H1 (cell line): ENCODE data around the gene DOCK1. TPM values are rescaled to one million over a fixed set of nuclear protein-coding genes. Genes with fewer than 3 reads are reported as not detected.

Experiments used
- CTCF ChIA-PET: fragments of 300-600 bp; sonication (Branson Sonifier 250); formaldehyde crosslinking; loops from one replicate; lab custom pipeline; 2021; ENCODE audit not compliant: partially characterized antibody; lab: Charles Lee
- POLR2A ChIA-PET: fragments of 300-600 bp; sonication (Branson Sonifier 250); formaldehyde crosslinking; loops from one replicate; lab custom pipeline; 2021; ENCODE audit warnings: inconsistent platforms; ENCODE audit not compliant: partially characterized antibody; lab: Charles Lee
- DNase-seq, 2 experiments: peaks; one replicate each; pipeline versions ENCODE4 v3.0.0 to v3.0.0-alpha.2; 2010 to 2022; ENCODE audit warnings: low spot score in 2 of 2, low read depth in 1 of 2, mixed read lengths in 1 of 2
- FAIRE-seq: peaks from 2 replicates; lab custom pipeline; 2011; peaks lifted over from hg19 to GRCh38; lab: Jason Lieb, UNC
- H2AFZ ChIP-seq: 2 replicates; pipeline ENCODE4 v1.8.1; 2012; ENCODE audit warnings: low read length, inconsistent platforms
- H2AK5ac ChIP-seq: 2 replicates; pipeline ENCODE4 v1.6.1; 2013; ENCODE audit warnings: low read depth, low read length
- H2BK120ac ChIP-seq: replicated peaks from 2 replicates; pipeline ENCODE3; 2013; ENCODE audit warnings: low read depth, low read length, inconsistent platforms
- H2BK12ac ChIP-seq: 2 replicates; pipeline ENCODE4 v1.6.1; 2013; ENCODE audit warnings: low read depth, low read length
- H2BK15ac ChIP-seq: 2 replicates; pipeline ENCODE4 v1.6.1; 2013; ENCODE audit warnings: low read length
- H2BK20ac ChIP-seq: 2 replicates; pipeline ENCODE4 v1.6.1; 2013; ENCODE audit warnings: low read length
- H2BK5ac ChIP-seq: 2 replicates; pipeline ENCODE4 v1.6.1; 2013; ENCODE audit warnings: low read depth, low read length
- H3K14ac ChIP-seq: 2 replicates; pipeline ENCODE4 v1.6.1; 2013; ENCODE audit warnings: inconsistent platforms; ENCODE audit not compliant: insufficient read length
- H3K18ac ChIP-seq: 2 replicates; pipeline ENCODE4 v1.6.1; 2013; ENCODE audit warnings: low read length; ENCODE audit errors: extremely low read depth
- H3K23ac ChIP-seq: 2 replicates; pipeline ENCODE4 v1.6.1; 2013; ENCODE audit warnings: inconsistent platforms; ENCODE audit not compliant: insufficient read length
- H3K23me2 ChIP-seq: 2 replicates; pipeline ENCODE4 v1.6.1; 2013; ENCODE audit warnings: low read depth, low read length
- H3K27ac ChIP-seq: 2 replicates; pipeline ENCODE4 v1.6.1; 2011; ENCODE audit warnings: low read depth, low read length, inconsistent platforms
- H3K27me3 ChIP-seq, 4 experiments: replicated peaks in 1 of 4; 1 replicate in 1 of 4; 2 replicates in 3 of 4; pipeline versions ENCODE4 v1.6.1 to v1.8.1; 2011 to 2013; ENCODE audit warnings: low read length in 3 of 4, mild to moderate bottlenecking in 3 of 4, inconsistent platforms in 2 of 4, mixed read lengths in 2 of 4, moderate library complexity in 1 of 4; ENCODE audit not compliant: control insufficient read depth in 3 of 4, insufficient read depth in 3 of 4; ENCODE audit errors: extremely low read depth in 1 of 4
- H3K36me3 ChIP-seq, 4 experiments: 2 replicates each; pipeline versions ENCODE4 v1.6.1 to v1.8.1; 2011 to 2013; ENCODE audit warnings: mild to moderate bottlenecking in 4 of 4, low read length in 3 of 4, moderate library complexity in 2 of 4, control low read depth in 1 of 4, inconsistent platforms in 1 of 4; ENCODE audit not compliant: insufficient read depth in 4 of 4, control insufficient read depth in 2 of 4
- H3K4ac ChIP-seq: replicated peaks from 2 replicates; pipeline ENCODE3; 2013; ENCODE audit warnings: low read length, low read depth, mixed read lengths, inconsistent platforms; ENCODE audit not compliant: insufficient read length
- H3K4me1 ChIP-seq, 4 experiments: replicated peaks in 1 of 4; 1 replicate in 1 of 4; 2 replicates in 3 of 4; pipeline versions ENCODE4 v1.6.1 to v1.8.1; 2011 to 2013; ENCODE audit warnings: low read length in 3 of 4, inconsistent platforms in 2 of 4, mixed read lengths in 1 of 4; ENCODE audit not compliant: insufficient read depth in 4 of 4, control insufficient read depth in 3 of 4
- H3K4me2 ChIP-seq, 2 experiments: 2 replicates each; pipeline versions ENCODE4 v1.6.1 to v1.8.1; 2011 to 2013; ENCODE audit warnings: low read depth in 2 of 2, low read length in 2 of 2, control low read depth in 1 of 2, inconsistent platforms in 1 of 2, mild to moderate bottlenecking in 1 of 2; ENCODE audit not compliant: insufficient read depth in 1 of 2
- H3K4me3 ChIP-seq, 4 experiments: fragments of 200-600, 300-600 bp in 1 of 4; sonication (generic), shearing (Covaris generic), sonication (Bioruptor Twin) in 1 of 4; 2 replicates each; pipeline versions ENCODE4 v1.5.1 to v1.8.1; 2011 to 2016; ENCODE audit warnings: low read length in 4 of 4, low read depth in 3 of 4, control low read depth in 2 of 4, inconsistent platforms in 2 of 4, mild to moderate bottlenecking in 2 of 4, mixed read lengths in 1 of 4, moderate library complexity in 1 of 4; ENCODE audit not compliant: insufficient read depth in 2 of 4; ENCODE audit errors: extremely low read depth in 1 of 4
- H3K56ac ChIP-seq: replicated peaks from 2 replicates; pipeline ENCODE3; 2013; ENCODE audit warnings: low read depth, mild to moderate bottlenecking, mixed read lengths, low read length, inconsistent platforms; ENCODE audit not compliant: insufficient read length
- H3K79me1 ChIP-seq: 2 replicates; pipeline ENCODE4 v1.6.1; 2013; ENCODE audit warnings: low read depth, low read length, control low read depth
- H3K79me2 ChIP-seq, 2 experiments: 2 replicates each; pipeline versions ENCODE4 v1.6.1 to v1.8.1; 2012 to 2013; ENCODE audit warnings: low read length in 2 of 2, mild to moderate bottlenecking in 2 of 2, inconsistent platforms in 1 of 2; ENCODE audit not compliant: insufficient read depth in 2 of 2, control insufficient read depth in 1 of 2
- H3K9ac ChIP-seq, 4 experiments: replicated peaks in 1 of 4; 1 replicate in 1 of 4; 2 replicates in 3 of 4; pipeline versions ENCODE4 v1.6.1 to v1.8.1; 2011 to 2013; ENCODE audit warnings: low read depth in 3 of 4, low read length in 3 of 4, control low read depth in 2 of 4, mild to moderate bottlenecking in 2 of 4, moderate library complexity in 2 of 4, inconsistent platforms in 1 of 4; ENCODE audit errors: extremely low read depth in 1 of 4
- H3K9me3 ChIP-seq, 2 experiments: 2 replicates each; pipeline versions ENCODE4 v1.6.1 to v1.8.1; 2012 to 2013; ENCODE audit warnings: mild to moderate bottlenecking in 2 of 2, moderate library complexity in 2 of 2, control low read depth in 1 of 2, inconsistent platforms in 1 of 2, low read depth in 1 of 2, low read length in 1 of 2, mixed read lengths in 1 of 2; ENCODE audit not compliant: insufficient read depth in 2 of 2
- H4K20me1 ChIP-seq, 2 experiments: replicated peaks in 1 of 2; 2 replicates each; pipeline versions ENCODE3 to v1.8.1; 2011 to 2013; ENCODE audit warnings: inconsistent platforms in 2 of 2, low read length in 2 of 2, mild to moderate bottlenecking in 1 of 2; ENCODE audit not compliant: insufficient read depth in 2 of 2, control insufficient read depth in 1 of 2
- H4K5ac ChIP-seq: 2 replicates; pipeline ENCODE4 v1.6.1; 2013; ENCODE audit warnings: low read length, low read depth, mixed read lengths, inconsistent platforms; ENCODE audit not compliant: insufficient read length
- H4K8ac ChIP-seq: 2 replicates; pipeline ENCODE4 v1.8.0; 2013; ENCODE audit warnings: mild to moderate bottlenecking, moderate library complexity, low read length, inconsistent platforms; ENCODE audit not compliant: insufficient read depth; ENCODE audit errors: extremely low read depth
- H4K91ac ChIP-seq: replicated peaks from 2 replicates; pipeline ENCODE3; 2013; ENCODE audit warnings: low read length, mixed read lengths, inconsistent platforms; ENCODE audit not compliant: insufficient read length
- ATF3 ChIP-seq: IDR thresholded peaks from 2 replicates; pipeline ENCODE4 v1.6.1; 2011; ENCODE audit warnings: low read depth, mild to moderate bottlenecking, low read length; ENCODE audit not compliant: insufficient read depth
- BACH1 ChIP-seq: IDR thresholded peaks from 2 replicates; pipeline ENCODE4 v1.6.1; 2012; ENCODE audit warnings: low read length, improper control_type of control experiment
- CBX5 ChIP-seq: fragments of 300-800, 300-1000 bp; sonication (generic); IDR thresholded peaks from 2 replicates; pipeline ENCODE4 v1.7.1; 2016; ENCODE audit warnings: antibody characterized with exemption, low read length, low read depth
- EGR1 ChIP-seq: IDR thresholded peaks from 2 replicates; pipeline ENCODE4 v1.6.1; 2011; ENCODE audit warnings: low read depth, low read length, borderline replicate concordance
- EZH2 ChIP-seq: fragments of 200-600 bp; sonication (generic); IDR thresholded peaks from 2 replicates; pipeline ENCODE4 v1.7.1; 2012; ENCODE audit warnings: low read depth, mild to moderate bottlenecking, moderate library complexity, low read length, inconsistent platforms; ENCODE audit not compliant: severe bottlenecking
- NANOG ChIP-seq: IDR thresholded peaks from 2 replicates; pipeline ENCODE4 v1.6.1; 2011; ENCODE audit warnings: low read length, low read depth, mild to moderate bottlenecking, inconsistent platforms; ENCODE audit not compliant: insufficient read depth, poor library complexity, severe bottlenecking
- SUZ12 ChIP-seq: fragments of 200-600 bp; sonication (generic); IDR thresholded peaks from 2 replicates; pipeline ENCODE4 v1.6.1; 2012; ENCODE audit warnings: mild to moderate bottlenecking, inconsistent platforms, low read length, moderate library complexity, mixed read lengths
- TEAD4 ChIP-seq: IDR thresholded peaks from 2 replicates; pipeline ENCODE4 v1.6.1; 2012; ENCODE audit warnings: low read depth, low read length, inconsistent platforms, mixed read lengths
- WGBS, 2 experiments: shearing (Covaris generic) in 1 of 2; methylation state at CpG; one replicate each; pipeline versions ENCODE4 v1.1.6 to v1.1.7; 2013 to 2015; ENCODE audit warnings: low lambda C conversion rate in 2 of 2, mixed read lengths in 2 of 2, inconsistent platforms in 1 of 2, low coverage in 1 of 2, missing lambda C conversion rate in 1 of 2; ENCODE audit not compliant: insufficient replicate concordance in 2 of 2, insufficient coverage in 1 of 2, insufficient read length in 1 of 2; ENCODE audit errors: extremely low coverage in 1 of 2, missing lambda C conversion rate in 1 of 2; 5-methylcytosine and 5-hydroxymethylcytosine counted together
- polyA plus RNA-seq, 7 experiments: library from polyadenylated mRNA; depleted of rRNA in 3 of 7; stranded (reverse) in 5 of 7; unstranded in 2 of 7; fragments of >200 nt in 5 of 7; fragments of 200-250 nt in 2 of 7; gene quantifications; 1 replicate in 5 of 7; 2 replicates in 1 of 7; 4 replicates in 1 of 7; pipeline versions ENCODE4 v1.2.1 to v1.2.3, GENCODE V29; 2011 to 2013; ENCODE audit warnings: missing spikeins in 2 of 7, mixed read lengths in 2 of 7
- total RNA-seq: library from RNA; stranded (reverse); fragmentation: NEBNext Ultra II Directional; extraction: Animal tissue kit (Norgen Biotek cat#: 25700); gene quantifications from 2 replicates; pipeline ENCODE4 v1.2.1, GENCODE V29; 2021

The DOCK1 gene
- total and polyA plus RNA-seq, 2 of the 8 experiments (the other 6 are each of a cell fraction or from before 2014, with no cell fraction given): 11.6 to 53.0 TPM

GRCh38 chr10:127440371-127440770 is 535.1 kb downstream of the DOCK1 start:
- Histone ChIP-seq H2BK12ac (no peak overlapping the region), H3K56ac (no peak overlapping the region)

More at GRCh38 chr10:127440371-127440770, 535.1 kb downstream of the DOCK1 start:
- peaks cover 0 to 4% of the 10 kb centered on the region in 2 experiments; a peak in 2 of 4 replicates for H3K9me3 ChIP-seq
- FAIRE-seq: no peak
- H4K91ac ChIP-seq: no peak overlapping the region
- no peaks in the 10 kb centered on the region for H3K23me2 ChIP-seq
- no peak for DNase-seq
- no peak overlapping the region for H3K23ac ChIP-seq
- H3K18ac ChIP-seq: no peak overlapping the region
- H4K20me1 ChIP-seq: no peaks in the 10 kb centered on the region
- H3K27me3 ChIP-seq: no peaks in the 10 kb centered on the region
- no peak overlapping the region for H4K8ac ChIP-seq
- TF ChIP-seq TEAD4: no peak
- no peak for TF ChIP-seq SUZ12
- TF ChIP-seq NANOG: no peak
- no peak for TF ChIP-seq CBX5
- no peak for TF ChIP-seq EGR1
- no peak for TF ChIP-seq EZH2
- TF ChIP-seq ATF3: no peak
- TF ChIP-seq BACH1: no peak
- no peak overlapping the region for H2AFZ ChIP-seq
- ChIA-PET POLR2A (no interaction called here), CTCF (no interaction called here)
- H3K79me1 ChIP-seq: no peaks in the 10 kb centered on the region
- 96% methylated on average over 11 of the region's 11 CpGs; no CpG with 5 or more reads in 1 of the 2 experiments for WGBS, 2 experiments
- peaks cover 0 to 14% (median 4%) of the 10 kb centered on the region in 4 experiments; a peak in 4 of 8 replicates for H3K36me3 ChIP-seq
- H3K4me1 ChIP-seq: peaks cover 0 to 14% (median 9%) of the 10 kb centered on the region in 4 experiments; a peak in 6 of 7 replicates
- no peak overlapping the region for H3K14ac ChIP-seq
- H3K4ac ChIP-seq: no peak overlapping the region
- no peak overlapping the region for H3K27ac ChIP-seq
- H2BK20ac ChIP-seq: no peak overlapping the region
- H2BK15ac ChIP-seq: no peak overlapping the region
- H3K9ac ChIP-seq: no peak overlapping the region
- no peak overlapping the region for H2BK5ac ChIP-seq
- H4K5ac ChIP-seq: no peak overlapping the region
- H2BK120ac ChIP-seq: no peak overlapping the region
- H3K4me3 ChIP-seq: no peak overlapping the region
- H3K79me2 ChIP-seq: no peaks in the 10 kb centered on the region
- H3K4me2 ChIP-seq: no peak overlapping the region
- no peak overlapping the region for H2AK5ac ChIP-seq
